ENCODE results near the gene FHAD1.
A peak's percentile ranks its signal among the peaks of the same experiment; 100 is the strongest.

FHAD1 gene

DNA sequence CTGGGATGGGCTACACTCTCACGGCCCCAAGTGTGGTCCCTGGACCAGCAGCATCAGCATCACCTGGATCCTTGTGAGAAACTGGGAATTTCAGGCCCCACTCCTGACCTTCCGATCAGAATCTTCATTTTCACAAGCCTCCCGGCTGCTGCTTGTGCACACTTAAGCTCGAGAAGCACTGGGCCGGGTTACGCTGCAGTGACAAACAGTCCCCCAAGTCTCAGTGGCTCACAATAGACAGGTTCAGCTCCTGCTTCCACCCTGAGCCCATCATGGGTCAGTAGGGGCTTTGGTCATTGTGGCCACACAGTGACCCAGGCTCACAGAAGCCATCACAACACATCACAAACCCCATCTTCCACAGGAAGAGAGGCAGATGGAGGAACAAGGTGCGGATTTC, 63.5 kb downstream of the FHAD1 start:
- no peak for DNase-seq

DNA sequence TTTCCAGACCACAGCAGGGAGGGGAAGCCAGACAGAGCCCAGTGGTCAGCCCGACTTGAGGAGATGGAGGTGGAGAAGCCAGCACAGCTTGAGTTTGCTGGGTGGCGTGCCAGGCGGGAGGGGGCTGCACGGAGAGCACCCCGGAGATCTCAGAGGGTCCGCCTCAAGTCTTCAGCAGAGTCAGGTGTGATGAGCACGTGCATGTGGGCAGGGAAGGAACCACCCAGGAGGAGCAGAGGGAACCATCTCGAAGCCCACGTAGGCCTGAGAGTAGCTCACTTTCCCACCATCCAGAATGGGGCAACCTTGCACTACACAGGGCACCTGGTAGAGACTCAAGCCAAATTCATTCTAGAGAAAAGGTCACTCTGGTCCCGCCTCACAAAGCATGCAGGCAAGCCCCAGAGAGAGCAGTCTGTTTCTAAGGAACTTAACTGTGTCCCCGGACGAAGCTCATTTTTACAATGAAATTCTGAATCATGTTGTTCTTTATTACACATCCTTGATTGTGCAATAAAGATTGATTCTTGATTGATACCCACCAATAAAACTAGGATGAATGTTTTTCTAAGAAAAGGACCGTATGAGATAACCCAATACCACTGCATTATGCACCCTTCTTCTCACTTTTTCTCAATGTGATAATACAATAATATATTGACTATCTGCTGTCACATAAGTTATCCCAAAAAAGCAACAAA, 64.2 kb downstream of the FHAD1 start:
- DNase-seq: no peak

DNA sequence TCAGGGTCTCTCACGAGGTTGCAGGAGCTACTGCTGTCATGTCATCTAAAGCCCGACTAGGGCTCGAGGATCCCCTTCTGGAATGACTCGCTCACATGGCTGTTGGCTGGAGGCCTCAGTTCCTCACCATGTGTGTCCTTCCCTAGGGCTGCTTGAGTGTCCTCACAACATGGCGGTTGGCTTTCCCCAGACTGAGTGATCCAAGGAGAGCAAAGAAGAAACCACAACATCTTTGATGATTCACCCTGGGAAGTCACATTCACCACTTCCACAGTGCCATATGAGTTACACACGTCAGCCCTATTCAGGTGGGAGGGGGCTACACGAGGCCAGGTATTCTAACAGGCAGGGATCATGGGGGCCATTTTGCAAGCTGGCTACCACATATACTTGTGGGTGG, 64.9 kb downstream of the FHAD1 start:
- no peak for DNase-seq

GRCh38 chr1:15312626-15313411, 65.8 kb downstream of the FHAD1 start:
- no peak for DNase-seq

DNA sequence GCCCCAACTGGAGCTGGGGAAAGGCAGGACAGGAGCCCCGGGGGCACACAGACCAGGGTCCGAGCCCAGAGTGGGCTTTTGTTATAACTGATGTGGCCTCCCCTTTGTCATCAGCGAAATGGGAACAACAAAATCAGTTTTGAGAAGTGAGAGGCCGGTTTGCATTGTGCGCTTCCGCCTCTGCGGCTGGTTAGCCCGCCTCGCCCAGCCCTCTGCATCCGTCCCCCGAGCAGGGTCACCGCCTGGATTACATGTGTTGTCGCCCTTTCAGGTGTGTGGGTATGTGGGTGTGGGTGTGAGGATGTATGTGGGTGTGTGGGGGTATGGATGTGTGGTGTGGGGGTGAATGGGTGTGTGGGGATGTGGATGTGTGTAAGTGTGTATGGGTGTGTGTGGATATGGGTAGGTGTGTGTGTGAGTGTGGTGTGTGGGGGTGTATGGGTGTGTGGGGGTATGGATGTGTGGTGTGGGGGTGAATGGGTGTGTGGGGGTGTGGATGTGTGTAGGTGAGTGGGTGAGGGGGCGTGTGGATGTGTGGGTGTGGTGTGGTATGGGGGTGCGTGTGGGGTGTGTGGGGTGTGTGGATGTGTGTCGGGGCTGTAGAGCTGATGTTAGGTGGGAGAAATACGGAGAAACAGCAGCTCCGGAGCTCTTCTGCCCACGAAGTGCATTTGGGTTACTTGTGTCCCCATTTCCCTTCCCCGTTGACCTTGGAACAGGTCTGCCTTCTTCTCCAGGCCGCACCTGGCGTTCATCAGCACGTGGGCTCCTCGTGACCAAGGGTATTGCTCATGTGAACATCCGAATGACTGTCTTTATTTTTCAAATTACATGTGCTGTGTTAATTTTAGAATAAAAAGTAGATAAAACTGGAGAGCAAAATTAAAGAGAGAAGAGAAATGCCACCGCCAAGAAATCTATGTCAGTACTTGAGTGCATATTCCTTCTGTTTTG, 67.6 kb downstream of the FHAD1 start:
- no peak for DNase-seq

DNA sequence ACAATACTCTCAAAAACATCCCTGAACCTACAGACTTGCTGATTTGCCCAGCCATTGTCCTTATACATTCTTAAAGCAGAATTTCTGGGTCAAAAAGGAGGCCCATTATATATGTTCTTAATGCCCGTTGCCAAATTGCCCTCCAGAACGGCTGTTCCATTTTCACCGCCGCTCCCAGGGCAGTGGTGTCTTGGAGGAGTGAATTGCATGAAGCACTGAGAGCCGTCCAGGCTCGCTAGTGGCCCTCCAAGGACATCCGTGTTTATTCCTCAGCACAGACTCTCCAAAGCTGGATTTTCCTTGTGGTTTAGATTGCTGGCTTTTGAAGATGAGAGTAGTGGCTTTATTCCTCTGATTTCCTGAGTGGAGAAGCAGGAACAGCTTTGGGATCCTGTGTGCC, 68.8 kb downstream of the FHAD1 start:
- DNase-seq: no peak

GRCh38 chr1:15316510-15316909, 69.5 kb downstream of the FHAD1 start:
- DNase-seq: no peak

DNA sequence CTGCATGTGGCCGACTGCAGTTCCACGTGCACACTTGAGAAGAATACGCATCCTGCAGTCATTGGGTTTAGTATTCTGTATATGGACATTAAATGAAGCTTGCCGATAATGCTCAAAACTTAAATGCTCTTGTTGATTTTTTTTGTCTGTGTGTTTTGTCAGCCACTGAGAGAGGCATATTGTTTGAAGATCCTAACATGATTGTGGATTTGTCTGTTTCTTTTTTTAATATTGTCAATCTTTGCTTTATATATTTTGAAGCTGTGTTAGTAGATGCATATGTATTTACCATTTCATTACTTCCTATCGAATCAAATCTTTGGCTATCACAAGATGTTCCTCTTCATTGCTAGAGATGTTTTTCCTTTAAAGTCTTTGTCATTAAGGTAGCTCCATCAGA, 73.2 kb downstream of the FHAD1 start:
- DNase-seq: no peak

DNA sequence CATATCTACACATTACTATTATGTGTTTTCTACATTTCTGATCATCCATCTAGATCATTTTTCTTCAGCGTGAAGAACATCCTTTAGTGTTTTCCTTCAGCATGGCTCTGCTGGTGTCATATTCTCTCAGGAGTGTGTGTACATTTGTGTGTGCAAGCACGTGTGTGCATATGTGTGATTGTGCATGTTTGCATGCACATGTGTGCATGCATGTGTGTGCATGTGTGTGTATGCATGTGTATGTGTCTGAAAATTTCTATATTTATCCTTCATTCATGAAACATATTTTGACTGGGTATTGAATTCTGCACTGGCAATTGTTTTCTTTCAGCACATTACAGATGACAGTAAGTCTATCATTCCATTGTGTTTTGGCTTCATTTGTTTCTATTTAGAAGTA, 74.6 kb downstream of the FHAD1 start:
- DNase-seq: no peak

DNA sequence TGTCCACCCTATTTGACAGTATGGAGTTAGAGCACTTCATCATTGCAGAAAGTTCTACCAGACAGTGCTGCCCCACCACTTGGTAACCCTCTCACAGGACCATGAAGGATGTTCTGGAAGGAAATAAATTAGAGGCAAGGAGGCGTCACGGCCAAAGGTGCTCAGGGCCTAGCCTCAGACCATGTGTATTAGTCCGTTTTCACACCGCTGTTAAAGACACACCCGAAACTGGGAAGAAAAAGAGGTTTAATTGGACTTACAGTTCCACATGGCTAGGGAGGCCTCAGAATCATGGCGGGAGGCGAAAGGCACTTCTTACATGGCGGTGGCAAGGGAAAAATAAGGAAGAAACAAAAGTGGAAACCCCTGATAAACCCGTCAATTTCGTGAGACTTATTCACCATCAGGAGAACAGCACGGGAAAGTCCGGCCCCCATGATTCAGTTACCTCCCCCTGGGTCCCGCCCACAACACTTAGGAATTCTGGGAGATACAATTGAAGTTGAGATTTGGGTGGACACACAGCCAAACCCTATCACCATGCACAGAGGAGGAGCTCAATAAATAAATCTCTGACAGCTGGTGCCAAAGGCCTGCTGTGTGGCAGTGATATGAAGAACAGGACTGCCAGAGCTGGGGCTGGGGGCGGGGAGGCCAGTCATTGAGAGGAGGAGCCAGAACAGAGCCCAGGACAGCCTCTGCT, 75.8 kb downstream of the FHAD1 start:
- DNase-seq: peak; percentile 61

- DNase-seq: peak; percentile 86
Measured at GRCh38 chr1:15323351-15323988, 76.4 kb downstream of the FHAD1 start.

- DNase-seq: no peak
Measured at GRCh38 chr1:15323989-15324868, 77.2 kb downstream of the FHAD1 start.

DNA sequence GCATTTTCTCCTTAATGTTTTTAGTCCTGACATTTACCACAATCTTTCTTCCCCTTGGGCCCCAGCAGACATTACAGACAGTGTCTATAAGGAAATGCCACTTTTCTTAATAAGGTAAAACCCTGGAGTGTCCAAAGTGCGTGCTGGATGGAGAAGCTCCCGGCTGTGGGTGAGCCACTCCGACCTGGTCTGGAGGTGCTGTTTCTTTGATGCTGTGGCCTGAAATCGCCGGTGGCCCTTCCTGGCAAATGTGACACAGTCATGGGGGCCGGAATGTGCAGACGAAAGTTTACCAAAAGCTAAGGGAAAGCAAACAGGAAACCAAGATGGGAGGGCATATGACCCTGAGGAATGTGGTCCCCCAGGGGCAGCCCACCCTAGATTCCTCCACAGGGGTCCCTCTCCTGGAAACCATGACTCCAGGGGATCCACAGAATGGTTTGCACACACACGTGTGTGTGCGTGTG, 77.9 kb downstream of the FHAD1 start:
- no peak for DNase-seq

GRCh38 chr1:15325375-15326085, 78.5 kb downstream of the FHAD1 start:
- DNase-seq: no peak

DNA sequence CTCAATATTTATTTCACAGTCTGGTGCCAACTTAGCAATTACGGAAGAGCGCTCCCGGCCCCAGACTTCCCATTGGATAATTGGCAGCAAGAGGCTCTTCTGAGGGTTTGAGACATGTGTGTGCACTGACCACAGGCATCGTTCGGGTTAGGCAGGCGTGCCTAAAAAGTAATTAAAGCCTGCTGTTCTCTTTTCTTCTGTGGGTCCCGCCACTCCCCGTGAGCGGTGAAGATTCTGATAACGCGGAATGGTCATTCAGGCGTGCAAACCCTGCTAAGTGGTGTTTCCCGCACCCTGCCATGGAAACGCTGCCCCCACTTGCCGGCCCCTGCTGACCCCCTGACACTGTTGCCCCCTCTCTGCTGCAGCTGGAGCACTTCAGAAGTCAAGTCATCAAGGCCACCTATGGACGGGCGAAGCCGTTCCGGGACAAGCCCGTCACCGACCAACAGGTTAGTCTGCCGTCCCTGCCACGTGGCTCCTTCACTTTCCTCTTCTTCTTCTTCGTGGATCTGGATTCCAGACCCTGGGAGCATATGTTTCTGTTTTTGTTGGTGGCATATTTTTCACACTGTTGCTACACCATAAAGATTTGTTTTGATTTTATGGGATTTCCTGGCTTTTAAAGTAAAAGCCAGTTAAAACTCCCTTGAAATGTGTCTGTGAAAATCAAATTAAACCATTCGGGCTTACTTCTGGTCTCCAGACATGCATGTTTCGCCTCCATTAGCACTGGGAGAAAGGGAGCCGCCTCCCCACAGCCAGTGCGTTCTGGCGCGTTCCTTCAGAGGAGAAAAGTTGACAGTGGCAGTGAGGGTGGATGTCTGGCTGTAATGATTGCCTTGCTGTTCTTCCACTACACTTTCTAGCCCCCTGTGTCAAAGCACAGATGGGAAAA, 79.9 kb downstream of the FHAD1 start:
- no peak for DNase-seq

DNA sequence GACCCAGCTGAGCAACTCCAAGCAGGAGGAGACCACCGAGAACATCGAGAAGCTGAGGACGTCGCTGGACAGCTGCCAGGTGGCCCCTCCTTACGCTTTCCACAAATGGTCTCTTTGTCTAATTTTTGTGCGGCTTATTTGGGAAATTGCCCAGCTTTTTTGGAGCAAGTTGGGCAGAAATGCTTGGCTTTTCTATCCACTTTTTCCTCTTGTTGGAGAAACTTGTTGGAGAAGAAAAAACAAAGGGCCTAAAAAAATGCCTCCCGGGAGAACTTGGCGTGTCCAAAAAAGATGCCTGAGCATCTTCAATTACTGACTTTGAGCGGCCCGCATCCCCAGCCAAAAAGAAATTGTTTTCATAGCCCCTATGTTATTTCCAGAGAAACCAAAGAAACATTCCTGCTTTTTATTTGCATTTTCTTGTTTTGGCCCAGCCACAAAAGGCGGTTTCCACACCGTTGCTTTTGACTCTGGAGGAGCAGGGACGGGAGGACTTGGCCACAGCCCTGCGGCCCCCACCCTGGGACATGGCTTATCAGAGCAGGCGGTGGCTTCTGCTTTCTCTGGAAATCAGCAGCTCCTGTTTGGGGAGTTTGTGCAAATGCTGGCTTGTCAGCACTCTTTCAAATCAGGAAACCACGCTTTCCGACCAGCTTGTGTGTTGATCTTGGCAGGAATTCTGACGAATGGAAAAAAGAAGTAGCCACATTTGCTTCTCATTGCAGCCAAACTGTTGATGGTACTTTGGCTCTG, 81.5 kb downstream of the FHAD1 start:
- DNase-seq: no peak

DNA sequence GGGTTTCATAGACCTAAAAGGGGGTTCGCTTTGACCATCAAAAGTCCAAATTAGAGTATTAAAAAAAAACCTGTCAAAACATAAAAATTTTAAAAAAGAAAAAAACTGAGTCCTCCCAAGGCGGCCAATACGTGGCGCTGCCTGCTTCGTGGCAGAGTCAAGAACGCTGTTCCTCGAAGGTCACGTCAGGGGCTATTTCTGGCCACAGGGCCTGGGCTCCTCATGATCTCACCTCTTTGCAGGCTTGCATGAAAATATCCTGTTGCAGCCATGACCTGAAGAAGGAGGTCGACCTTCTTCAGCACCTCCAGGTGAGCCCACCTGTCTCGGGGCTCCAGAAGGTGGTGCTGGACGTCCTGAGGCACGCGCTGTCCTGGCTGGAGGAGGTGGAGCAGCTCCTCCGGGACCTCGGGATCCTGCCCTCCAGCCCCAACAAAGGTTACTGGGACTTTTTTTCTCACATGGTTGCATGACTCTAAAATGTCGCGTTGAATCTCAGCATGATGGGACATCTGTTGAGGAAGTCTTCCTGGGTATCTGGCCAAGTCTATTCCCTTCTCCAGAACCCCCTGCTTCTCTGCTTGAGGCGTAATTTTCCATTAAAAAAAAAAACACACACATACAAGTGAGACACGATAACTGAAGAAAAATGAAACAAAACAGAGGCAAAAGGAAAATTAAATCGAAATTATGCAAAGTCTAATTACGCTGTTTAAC, 82.2 kb downstream of the FHAD1 start:
- DNase-seq: no peak

DNA sequence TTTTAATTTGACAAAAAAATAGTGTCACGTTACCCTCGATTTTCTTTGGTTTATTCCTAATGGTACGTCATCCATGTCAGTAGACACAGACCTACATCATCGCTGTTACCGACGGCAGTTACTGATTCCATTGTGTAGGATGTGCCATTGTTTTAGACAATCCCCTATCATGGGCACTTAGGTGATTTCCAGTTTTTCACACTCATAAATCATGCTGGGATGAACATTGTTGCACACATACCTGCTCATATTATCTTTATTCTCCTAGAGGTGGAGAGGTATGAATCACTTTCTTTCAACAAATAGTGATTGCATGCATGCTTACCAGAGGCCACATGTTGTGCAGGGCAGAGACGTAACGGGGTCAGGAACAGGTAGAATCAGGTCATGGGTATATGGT, 83.0 kb downstream of the FHAD1 start:
- DNase-seq: no peak

Measured in NCI-H82 (cell line).